HEK293 (cell line): Measurements from ENCODE around the gene CDYL.

Experiments
- CTCF ChIA-PET: fragments of 350-600 bp; formaldehyde crosslinking; extraction: SDS; loops from one replicate; lab custom pipeline; 2021; ENCODE audit warnings: antibody characterized with exemption; lab: Yijun Ruan, JAX
- POLR2A ChIA-PET: fragments of 300-600 bp; formaldehyde crosslinking; extraction: SDS; loops from one replicate; lab custom pipeline; 2020; ENCODE audit warnings: antibody characterized with exemption, inconsistent platforms; lab: Yijun Ruan, JAX
- H3K27ac ChIP-seq: fragments of 200-500 bp; sonication (Bioruptor generic); 2 replicates; pipeline ENCODE4 v1.5.1; 2014; ENCODE audit warnings: low read depth, low read length, control low read depth, inconsistent platforms; ENCODE audit errors: extremely low read depth
- H3K36me3 ChIP-seq, 2 experiments: fragments of 200-500 bp in 1 of 2; sonication (Bioruptor generic) in 1 of 2; 1 replicate in 1 of 2; 2 replicates in 1 of 2; pipeline ENCODE4 v1.5.1; 2014 to 2017; ENCODE audit warnings: inconsistent platforms in 2 of 2, low read length in 2 of 2; ENCODE audit not compliant: control insufficient read depth in 2 of 2, insufficient read depth in 1 of 2
- H3K4me1 ChIP-seq: fragments of 200-500 bp; sonication (Bioruptor generic); 2 replicates; pipeline ENCODE4 v1.5.1; 2014; ENCODE audit warnings: mild to moderate bottlenecking, low read length, inconsistent platforms; ENCODE audit not compliant: control insufficient read depth, insufficient read depth
- H3K4me3 ChIP-seq: 2 replicates; pipeline ENCODE4 v1.5.1; 2011; ENCODE audit warnings: low read depth, mild to moderate bottlenecking, control low read depth, low read length, moderate library complexity
- H3K9me3 ChIP-seq: fragments of 200-500 bp; sonication (Bioruptor generic); 2 replicates; pipeline ENCODE4 v1.5.1; 2014; ENCODE audit warnings: low read depth, low read length, inconsistent platforms; ENCODE audit not compliant: control insufficient read depth, insufficient read depth
- BCL11A ChIP-seq: fragments of 450-650 bp; formaldehyde crosslinking; IDR thresholded peaks from 2 replicates; pipeline ENCODE4 v1.5.1; 2016; ENCODE audit warnings: low read depth, missing biosample characterization, missing genetic modification characterization
- KLF10 ChIP-seq: fragments of 450-650 bp; IDR thresholded peaks from 2 replicates; pipeline ENCODE4 v1.5.1; 2018; ENCODE audit warnings: missing biosample characterization, mild to moderate bottlenecking, missing genetic modification characterization
- KLF8 ChIP-seq: fragments of 450-650 bp; formaldehyde crosslinking; IDR thresholded peaks from 2 replicates; pipeline ENCODE4 v1.5.1; 2016; ENCODE audit warnings: missing biosample characterization, missing genetic modification characterization
- MZF1 ChIP-seq: fragments of 450-650 bp; formaldehyde crosslinking; IDR thresholded peaks from 2 replicates; pipeline ENCODE4 v1.5.1; 2017; ENCODE audit warnings: missing biosample characterization, missing genetic modification characterization, borderline replicate concordance
- PRDM2 ChIP-seq: fragments of 450-650 bp; formaldehyde crosslinking; IDR thresholded peaks from 2 replicates; pipeline ENCODE4 v1.5.1; 2016; ENCODE audit warnings: missing biosample characterization, missing genetic modification characterization, borderline replicate concordance
- REPIN1 ChIP-seq: fragments of 450-650 bp; formaldehyde crosslinking; IDR thresholded peaks from 2 replicates; pipeline ENCODE4 v1.5.1; 2017; ENCODE audit warnings: missing biosample characterization, missing genetic modification characterization, low read depth
- SETDB1 ChIP-seq: IDR thresholded peaks from one replicate; pipeline ENCODE4 v1.6.1; 2017; ENCODE audit warnings: mild to moderate bottlenecking, low read length, moderate library complexity, mixed read lengths; ENCODE audit not compliant: insufficient read length
- ZFP37 ChIP-seq: fragments of 450-650 bp; formaldehyde crosslinking; IDR thresholded peaks from 2 replicates; pipeline ENCODE4 v1.5.1; 2016; ENCODE audit warnings: missing biosample characterization, missing genetic modification characterization
- ZFP41 ChIP-seq: fragments of 450-650 bp; formaldehyde crosslinking; IDR thresholded peaks from 2 replicates; pipeline ENCODE4 v1.5.1; 2016; ENCODE audit warnings: missing biosample characterization, missing genetic modification characterization, borderline replicate concordance
- ZIC2 ChIP-seq: fragments of 450-650 bp; formaldehyde crosslinking; IDR thresholded peaks from 2 replicates; pipeline ENCODE4 v1.5.1; 2016; ENCODE audit warnings: missing biosample characterization, missing genetic modification characterization
- ZNF112 ChIP-seq: fragments of 450-650 bp; formaldehyde crosslinking; IDR thresholded peaks from 2 replicates; pipeline ENCODE4 v1.5.0; 2017; ENCODE audit warnings: missing biosample characterization, missing genetic modification characterization
- ZNF140 ChIP-seq: fragments of 450-650 bp; formaldehyde crosslinking; IDR thresholded peaks from 2 replicates; pipeline ENCODE4 v1.5.1; 2016; ENCODE audit warnings: missing biosample characterization, missing genetic modification characterization
- ZNF19 ChIP-seq: fragments of 450-650 bp; formaldehyde crosslinking; IDR thresholded peaks from 2 replicates; pipeline ENCODE4; 2016; ENCODE audit warnings: missing biosample characterization, missing genetic modification characterization, low read depth
- ZNF248 ChIP-seq: fragments of 450-650 bp; formaldehyde crosslinking; IDR thresholded peaks from 2 replicates; pipeline ENCODE4 v1.5.1; 2017; ENCODE audit warnings: missing biosample characterization, missing genetic modification characterization
- ZNF292 ChIP-seq: fragments of 450-650 bp; formaldehyde crosslinking; IDR thresholded peaks from 2 replicates; pipeline ENCODE4 v1.5.1; 2016; ENCODE audit warnings: low read depth, missing biosample characterization, missing genetic modification characterization, borderline replicate concordance
- ZNF354C ChIP-seq: fragments of 450-650 bp; formaldehyde crosslinking; IDR thresholded peaks from 2 replicates; pipeline ENCODE4 v1.5.1; 2016; ENCODE audit warnings: missing biosample characterization, missing genetic modification characterization, low read depth, borderline replicate concordance
- ZNF398 ChIP-seq: fragments of 450-650 bp; formaldehyde crosslinking; IDR thresholded peaks from 2 replicates; pipeline ENCODE4 v1.5.1; 2017; ENCODE audit warnings: missing biosample characterization, missing genetic modification characterization
- ZNF701 ChIP-seq: fragments of 450-650 bp; formaldehyde crosslinking; IDR thresholded peaks from 2 replicates; pipeline ENCODE4 v1.5.1; 2016; ENCODE audit warnings: missing biosample characterization, missing genetic modification characterization
- ZSCAN30 ChIP-seq: fragments of 450-650 bp; IDR thresholded peaks from 2 replicates; pipeline ENCODE4 v1.5.1; 2018; ENCODE audit warnings: missing biosample characterization, mild to moderate bottlenecking, missing genetic modification characterization, moderate library complexity
- TF ChIP-seq, protein P1 (sequence below): fragments of 450-650 bp; formaldehyde crosslinking; IDR thresholded peaks from 2 replicates; pipeline ENCODE4; 2016; ENCODE audit warnings: missing biosample characterization, missing genetic modification characterization
- TF ChIP-seq, protein P2 (sequence below): fragments of 450-650 bp; formaldehyde crosslinking; IDR thresholded peaks from 2 replicates; pipeline ENCODE4 v1.5.1; 2016; ENCODE audit warnings: missing biosample characterization, missing genetic modification characterization, low read depth

The CDYL gene

GRCh38 chr6:4932228-4932903 lies 156.2 kb downstream of the CDYL start:
- H3K4me1 ChIP-seq: peaks cover 2% of the 10 kb centered on the region; the same call in 1 of the 2 replicates
- ChIA-PET POLR2A (no interaction called here), CTCF (interaction anchor here (0.6 kb wide), 1 partner anchor 409 kb away, joined by 4 read pairs; no protein-coding TSS in a partner anchor)
- no peaks in the 10 kb centered on the region for H3K9me3 ChIP-seq
- peaks cover 0 to 5% of the 10 kb centered on the region in 2 experiments; a peak in 1 of 3 replicates for H3K36me3 ChIP-seq
- H3K27ac ChIP-seq: no peak overlapping the region
- TF ChIP-seq PRDM2 (tag by site-specific recombination) (no peak), BCL11A (tag by site-specific recombination) (no peak), ZNF19 (tag by site-specific recombination) (no peak), ZNF112 (tag by site-specific recombination) (no peak), SETDB1 (no peak)
- TF ChIP-seq, protein P1, sequence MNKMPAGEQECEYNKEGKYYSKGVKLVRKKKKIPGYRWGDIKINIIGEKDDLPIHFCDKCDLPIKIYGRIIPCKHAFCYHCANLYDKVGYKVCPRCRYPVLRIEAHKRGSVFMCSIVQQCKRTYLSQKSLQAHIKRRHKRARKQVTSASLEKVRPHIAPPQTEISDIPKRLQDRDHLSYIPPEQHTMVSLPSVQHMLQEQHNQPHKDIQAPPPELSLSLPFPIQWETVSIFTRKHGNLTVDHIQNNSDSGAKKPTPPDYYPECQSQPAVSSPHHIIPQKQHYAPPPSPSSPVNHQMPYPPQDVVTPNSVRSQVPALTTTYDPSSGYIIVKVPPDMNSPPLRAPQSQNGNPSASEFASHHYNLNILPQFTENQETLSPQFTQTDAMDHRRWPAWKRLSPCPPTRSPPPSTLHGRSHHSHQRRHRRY (tag by site-specific recombination): no peak
- no peak overlapping the region for H3K4me3 ChIP-seq

DNA sequence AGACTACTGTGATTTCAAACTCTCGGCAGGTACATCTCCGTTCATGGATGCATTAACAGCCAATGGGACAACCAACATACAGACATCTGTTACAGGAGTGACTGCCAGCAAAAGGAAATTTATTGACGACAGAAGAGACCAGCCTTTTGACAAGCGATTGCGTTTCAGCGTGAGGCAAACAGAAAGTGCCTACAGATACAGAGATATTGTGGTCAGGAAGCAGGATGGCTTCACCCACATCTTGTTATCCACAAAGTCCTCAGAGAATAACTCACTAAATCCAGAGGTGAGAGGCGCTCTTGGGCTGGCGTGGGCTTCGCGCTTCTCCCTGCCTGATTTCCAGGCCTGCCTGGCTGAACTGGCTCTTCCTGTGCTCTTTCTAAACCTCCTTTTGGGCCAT lies 159.3 kb downstream of the CDYL start:
- Histone ChIP-seq H3K36me3 (peaks cover 0 to 5% of the 10 kb centered on the region in 2 experiments; a peak in 1 of 3 replicates), H3K27ac (no peak overlapping the region), H3K9me3 (no peaks in the 10 kb centered on the region), H3K4me1 (peaks cover 2% of the 10 kb centered on the region; the same call in 1 of the 2 replicates), H3K4me3 (no peak overlapping the region)
- ChIA-PET CTCF (interaction anchor here (0.7 to 1.4 kb wide), 4 partner anchors 8 to 1585 kb away, joined by 3 to 6 read pairs (median 5); no protein-coding TSS in a partner anchor), POLR2A (no interaction called here)
- no peak for TF ChIP-seq ZFP41 (tag by site-specific recombination)
- no peak for TF ChIP-seq SETDB1
- no peak for TF ChIP-seq ZNF248 (tag by site-specific recombination)
- TF ChIP-seq MZF1 (tag by site-specific recombination): no peak
- TF ChIP-seq ZNF398 (tag by site-specific recombination): no peak
- TF ChIP-seq, protein P2, sequence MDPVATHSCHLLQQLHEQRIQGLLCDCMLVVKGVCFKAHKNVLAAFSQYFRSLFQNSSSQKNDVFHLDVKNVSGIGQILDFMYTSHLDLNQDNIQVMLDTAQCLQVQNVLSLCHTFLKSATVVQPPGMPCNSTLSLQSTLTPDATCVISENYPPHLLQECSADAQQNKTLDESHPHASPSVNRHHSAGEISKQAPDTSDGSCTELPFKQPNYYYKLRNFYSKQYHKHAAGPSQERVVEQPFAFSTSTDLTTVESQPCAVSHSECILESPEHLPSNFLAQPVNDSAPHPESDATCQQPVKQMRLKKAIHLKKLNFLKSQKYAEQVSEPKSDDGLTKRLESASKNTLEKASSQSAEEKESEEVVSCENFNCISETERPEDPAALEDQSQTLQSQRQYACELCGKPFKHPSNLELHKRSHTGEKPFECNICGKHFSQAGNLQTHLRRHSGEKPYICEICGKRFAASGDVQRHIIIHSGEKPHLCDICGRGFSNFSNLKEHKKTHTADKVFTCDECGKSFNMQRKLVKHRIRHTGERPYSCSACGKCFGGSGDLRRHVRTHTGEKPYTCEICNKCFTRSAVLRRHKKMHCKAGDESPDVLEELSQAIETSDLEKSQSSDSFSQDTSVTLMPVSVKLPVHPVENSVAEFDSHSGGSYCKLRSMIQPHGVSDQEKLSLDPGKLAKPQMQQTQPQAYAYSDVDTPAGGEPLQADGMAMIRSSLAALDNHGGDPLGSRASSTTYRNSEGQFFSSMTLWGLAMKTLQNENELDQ: no peak
- TF ChIP-seq KLF8: no peak
- TF ChIP-seq KLF10 (tag by site-specific recombination): no peak
- no peak for TF ChIP-seq ZNF140 (tag by site-specific recombination)
- no peak for TF ChIP-seq REPIN1
- TF ChIP-seq ZSCAN30: no peak
- no peak for TF ChIP-seq ZNF354C
- TF ChIP-seq ZNF292: no peak
- TF ChIP-seq ZIC2 (tag by site-specific recombination): no peak
- no peak for TF ChIP-seq ZFP37 (tag by site-specific recombination)
- TF ChIP-seq ZNF701 (tag by site-specific recombination): no peak
